ENCODE measurements around the gene PICK1. TPM values are rescaled to one million over a fixed set of nuclear protein-coding genes. Genes with fewer than 3 reads are reported as not detected.

Gene PICK1
- total and polyA plus RNA-seq, 8 donors, result 12.5 to 55.0 (median 23.3) TPM

DNA sequence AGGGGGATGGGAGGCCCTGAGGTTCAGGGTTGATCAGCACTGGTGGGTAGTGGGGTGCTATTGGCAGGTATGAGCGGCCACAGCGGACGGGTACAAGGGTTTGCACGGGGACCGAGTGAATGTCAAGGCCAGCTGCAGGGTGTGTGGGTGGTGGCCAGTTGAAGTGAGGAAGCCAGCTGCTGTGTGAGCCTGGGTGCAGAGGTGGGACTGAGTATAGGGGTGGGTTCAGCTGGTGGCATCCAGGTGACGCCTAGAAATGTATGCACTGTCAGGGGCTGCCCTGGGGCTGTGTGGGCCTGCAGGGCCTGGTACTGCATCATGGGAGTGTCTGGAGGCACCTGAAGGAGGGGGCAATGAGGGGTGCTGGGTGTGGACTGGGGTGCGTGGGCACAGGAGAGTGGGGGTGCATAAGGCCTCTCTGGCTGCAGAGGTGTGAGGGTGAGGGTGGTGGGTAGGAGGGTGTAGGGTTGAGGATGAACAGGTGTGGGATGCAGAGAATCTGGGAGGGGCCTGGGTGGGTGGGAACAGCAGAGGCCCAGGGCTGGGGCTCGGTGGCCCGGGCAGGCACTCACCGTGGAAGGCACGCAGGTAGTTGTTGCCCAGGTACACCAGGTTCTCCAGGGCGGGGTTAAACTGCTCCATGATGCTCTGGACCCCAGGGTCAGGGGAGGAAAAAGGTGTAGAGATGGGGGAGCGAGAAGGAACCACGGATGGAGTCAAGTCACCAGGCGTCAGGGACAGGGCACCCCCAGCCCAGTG, 51.5 kb downstream of the PICK1 start:
- FAIRE-seq (no peak), DNase-seq (peak in 1 of 6 donors; percentile 51), ATAC-seq (peak; percentile 20 to 36 (median 24))
- peak overlapping the region in 3 of 4 donors; percentile 58 to 66 (median 65) for H3K27ac ChIP-seq
- no peaks in the 10 kb centered on the region for H3K9me3 ChIP-seq
- no peaks in the 10 kb centered on the region for H3K36me3 ChIP-seq
- TF ChIP-seq, protein P1, sequence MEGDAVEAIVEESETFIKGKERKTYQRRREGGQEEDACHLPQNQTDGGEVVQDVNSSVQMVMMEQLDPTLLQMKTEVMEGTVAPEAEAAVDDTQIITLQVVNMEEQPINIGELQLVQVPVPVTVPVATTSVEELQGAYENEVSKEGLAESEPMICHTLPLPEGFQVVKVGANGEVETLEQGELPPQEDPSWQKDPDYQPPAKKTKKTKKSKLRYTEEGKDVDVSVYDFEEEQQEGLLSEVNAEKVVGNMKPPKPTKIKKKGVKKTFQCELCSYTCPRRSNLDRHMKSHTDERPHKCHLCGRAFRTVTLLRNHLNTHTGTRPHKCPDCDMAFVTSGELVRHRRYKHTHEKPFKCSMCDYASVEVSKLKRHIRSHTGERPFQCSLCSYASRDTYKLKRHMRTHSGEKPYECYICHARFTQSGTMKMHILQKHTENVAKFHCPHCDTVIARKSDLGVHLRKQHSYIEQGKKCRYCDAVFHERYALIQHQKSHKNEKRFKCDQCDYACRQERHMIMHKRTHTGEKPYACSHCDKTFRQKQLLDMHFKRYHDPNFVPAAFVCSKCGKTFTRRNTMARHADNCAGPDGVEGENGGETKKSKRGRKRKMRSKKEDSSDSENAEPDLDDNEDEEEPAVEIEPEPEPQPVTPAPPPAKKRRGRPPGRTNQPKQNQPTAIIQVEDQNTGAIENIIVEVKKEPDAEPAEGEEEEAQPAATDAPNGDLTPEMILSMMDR (IDR thresholded peaks at IDR 0.05), result no peak
- WGBS, 2 donors, result 73 to 75% methylated on average over 15 of the region's 15 CpGs
- no peak overlapping the region for H3K4me3 ChIP-seq
- H3K27me3 ChIP-seq, result no peaks in the 10 kb centered on the region
- peaks cover 5 to 11% (median 10%) of the 10 kb centered on the region in 3 donors for H3K4me1 ChIP-seq
- intact Hi-C loops (cut with DNase I), result no loop called here

DNA sequence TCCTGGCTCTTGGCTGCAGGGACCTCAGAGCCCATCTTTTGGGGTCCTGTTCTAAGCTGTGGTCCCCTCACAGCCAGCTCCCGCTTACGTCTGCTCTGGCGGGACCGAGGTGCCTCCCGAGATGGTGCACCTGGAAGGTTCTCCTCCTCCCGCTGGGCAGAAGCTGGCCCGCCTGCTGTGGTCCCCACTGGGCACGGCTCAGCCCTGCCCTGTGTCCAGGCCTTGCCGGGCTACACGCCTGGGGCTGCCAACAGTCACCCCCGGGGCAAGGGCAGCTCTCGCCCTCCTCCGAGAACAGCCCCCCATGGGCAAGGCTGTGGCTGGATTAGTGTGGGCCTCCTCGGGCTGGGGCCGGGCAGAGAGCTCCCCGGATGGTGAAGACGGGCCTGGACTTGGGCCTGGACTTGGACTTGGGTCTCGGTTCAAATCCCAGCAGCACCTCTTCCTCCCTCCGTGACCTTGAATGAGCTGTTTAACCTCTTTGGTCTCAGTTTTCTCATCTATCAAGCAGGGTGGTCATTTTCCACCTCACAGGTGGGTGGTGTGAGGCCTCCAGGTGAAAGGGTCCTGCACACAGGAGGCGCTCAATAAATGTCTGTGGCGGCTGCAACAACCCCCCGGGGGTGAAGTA, 52.3 kb downstream of the PICK1 start:
- ATAC-seq, result peak in 1 of 4 donors; percentile 5
- intact Hi-C loops (cut with DNase I), result no loop called here
- peak in 1 of 6 donors; percentile 79 for DNase-seq
- Histone ChIP-seq H3K27ac (no peak overlapping the region), H3K9me3 (no peaks in the 10 kb centered on the region), H3K36me3 (no peaks in the 10 kb centered on the region), H3K27me3 (no peaks in the 10 kb centered on the region), H3K4me3 (no peak overlapping the region), H3K4me1 (peaks cover 5 to 11% (median 10%) of the 10 kb centered on the region in 3 donors)
- TF ChIP-seq, protein P1 (IDR thresholded peaks at IDR 0.05), result no peak
- FAIRE-seq, result no peak
- WGBS, 2 donors, result 91 to 94% methylated on average over 22 of the region's 22 CpGs

DNA sequence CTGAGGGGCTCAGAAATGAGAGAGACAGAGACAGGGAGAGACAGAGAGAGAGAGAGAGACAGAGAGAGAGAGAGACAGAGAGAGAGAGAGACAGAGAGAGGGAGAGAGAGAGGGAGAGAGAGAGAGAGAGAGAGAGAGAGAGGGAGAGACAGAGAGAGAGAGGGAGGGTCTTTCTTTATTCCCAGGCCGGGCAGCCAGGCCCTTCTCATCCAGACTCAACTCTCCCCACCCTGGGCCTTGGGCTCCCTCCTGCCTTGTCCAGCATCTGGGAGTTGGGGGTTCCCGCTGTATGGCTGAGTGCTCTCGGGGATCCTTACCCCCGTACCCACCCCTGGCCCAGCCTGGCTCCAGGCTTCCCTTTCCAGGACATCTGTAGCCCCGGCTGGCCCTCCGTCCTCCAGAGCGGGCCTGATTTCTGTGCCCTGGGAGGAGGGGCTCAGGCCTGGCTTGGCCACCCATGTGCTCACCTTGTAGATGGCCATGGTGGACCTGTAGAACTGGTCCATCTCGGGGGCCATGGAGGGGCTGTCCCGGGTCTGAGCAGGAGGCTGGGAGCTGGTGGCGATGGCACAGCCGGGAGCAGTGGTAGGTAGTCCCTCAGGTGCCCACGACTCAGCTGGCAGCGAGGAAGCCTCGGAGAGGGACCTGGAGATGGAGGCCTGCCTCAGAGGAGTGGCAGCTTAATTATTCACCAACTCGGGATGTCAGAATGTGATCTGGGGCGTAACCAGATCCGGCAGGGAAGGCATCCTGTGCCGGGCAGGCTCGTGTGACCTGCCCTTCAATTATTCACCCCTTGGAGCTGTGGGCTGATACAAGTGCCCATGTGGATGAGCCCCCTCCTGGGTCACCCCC, 53.0 kb downstream of the PICK1 start, which contains the start of gene BAIAP2L2:
TSS of gene BAIAP2L2 (minus strand) at position 677 of the 855 bp plus-strand sequence. CDS start at position 518, 159 bp downstream.
- no peak for FAIRE-seq

More for the DNA sequence above, 53.0 kb downstream of the PICK1 start, which contains the start of gene BAIAP2L2:
- intact Hi-C loops (cut with DNase I), result no loop called here
- peaks cover 5 to 11% (median 10%) of the 10 kb centered on the region in 3 donors for H3K4me1 ChIP-seq
- ATAC-seq (no peak), DNase-seq (peak in 1 of 6 donors; percentile 67)
- no peaks in the 10 kb centered on the region for H3K36me3 ChIP-seq
- no peak within 1 kb of the TSS for H3K4me3 ChIP-seq
- TF ChIP-seq, protein P1 (IDR thresholded peaks at IDR 0.05), result no peak
- WGBS, 2 donors, result 77 to 78% methylated on average over 19 of the region's 19 CpGs
- no peak within 1 kb of the TSS for H3K27ac ChIP-seq
- no peaks in the 10 kb centered on the region for H3K9me3 ChIP-seq
- H3K27me3 ChIP-seq, result no peaks in the 10 kb centered on the region
